Peyer's patch (tissue), 4 donors: ENCODE results near the gene RGL1. TPM values are rescaled to one million over a fixed set of nuclear protein-coding genes. Genes with fewer than 3 reads are reported as not detected.

ENCODE experiments used
- DNase-seq, 3 donors: peaks; one replicate each; pipeline ENCODE4 v3.0.0-alpha.2; 2017 to 2019
- H3K27ac ChIP-seq, 4 donors: fragments of 200-600 bp; sonication (generic); one replicate each; pipeline ENCODE4 v1.5.1; 2016 to 2019
- H3K27me3 ChIP-seq, 2 donors: fragments of 200-600 bp; sonication (generic); one replicate each; pipeline ENCODE4 v1.5.1; 2019
- H3K36me3 ChIP-seq, 3 donors: fragments of 200-600 bp; sonication (generic); one replicate each; pipeline ENCODE4 v1.5.1; 2016 to 2019
- H3K4me1 ChIP-seq, 4 donors: fragments of 200-600 bp; sonication (generic); one replicate each; pipeline ENCODE4 v1.5.1; 2016 to 2019
- H3K4me3 ChIP-seq, 4 donors: fragments of 200-600 bp; sonication (generic); 1 replicate in 3 of 4; 2 replicates in 1 of 4; pipeline ENCODE4 v1.5.1; 2016 to 2019; ENCODE audit warnings: mild to moderate bottlenecking in 1 of 4
- H3K9me3 ChIP-seq, 4 donors: fragments of 200-600 bp; sonication (generic); one replicate each; pipeline ENCODE4 v1.5.1; 2016 to 2019; ENCODE audit warnings: mild to moderate bottlenecking in 1 of 4
- CTCF ChIP-seq, 6 experiments: fragments of 450-650 bp in 4 of 6; fragments of 200-600 bp in 2 of 6; sonication (generic) in 1 of 6; IDR thresholded peaks; one replicate each; pipeline ENCODE4 v1.5.1; 2017 to 2019; ENCODE audit warnings: antibody characterized with exemption in 6 of 6, mild to moderate bottlenecking in 3 of 6, moderate library complexity in 1 of 6
- POLR2A ChIP-seq, 2 donors: fragments of 450-650 bp; IDR thresholded peaks; one replicate each; pipeline ENCODE4 v1.5.1; 2017; ENCODE audit warnings: antibody characterized with exemption in 2 of 2, mild to moderate bottlenecking in 2 of 2, moderate library complexity in 2 of 2
- total RNA-seq, 4 donors: library from RNA; depleted of rRNA; stranded (reverse); fragments of >200 nt; gene quantifications; one replicate each; pipeline ENCODE4 v1.1.0, GENCODE V29; 2016

The RGL1 gene
- total RNA-seq, 4 donors from 2014 or later: 8.9 to 32.2 (median 13.2) TPM

- Histone ChIP-seq H3K36me3 (no peaks in the 10 kb centered on the region), H3K27ac (no peak overlapping the region), H3K4me1 (no peaks in the 10 kb centered on the region), H3K27me3 (no peaks in the 10 kb centered on the region), H3K4me3 (no peak overlapping the region), H3K9me3 (no peaks in the 10 kb centered on the region)
- DNase-seq: no peak
- TF ChIP-seq CTCF (IDR thresholded peaks at IDR 0.05) (no peak), POLR2A (IDR thresholded peaks at IDR 0.05) (no peak)
Measured at GRCh38 chr1:183791319-183791718, 13.6 kb upstream of the RGL1 start.

- TF ChIP-seq POLR2A (IDR thresholded peaks at IDR 0.05) (no peak), CTCF (IDR thresholded peaks at IDR 0.05) (no peak)
Measured at GRCh38 chr1:183792300-183792699, 12.6 kb upstream of the RGL1 start.

GRCh38 chr1:183794088-183794487 is 10.8 kb upstream of the RGL1 start:
- no peaks in the 10 kb centered on the region for H3K36me3 ChIP-seq
- H3K4me1 ChIP-seq: peaks cover 0 to 11% (median 0%) of the 10 kb centered on the region in 4 donors
- no peak for TF ChIP-seq CTCF (IDR thresholded peaks at IDR 0.05)
- no peak for TF ChIP-seq POLR2A (IDR thresholded peaks at IDR 0.05)
- H3K9me3 ChIP-seq: no peaks in the 10 kb centered on the region
- no peak overlapping the region for H3K27ac ChIP-seq
- DNase-seq: no peak
- no peak overlapping the region for H3K4me3 ChIP-seq
- H3K27me3 ChIP-seq: no peaks in the 10 kb centered on the region

More at GRCh38 chr1:183792300-183792699, 12.6 kb upstream of the RGL1 start:
- DNase-seq: no peak
- H3K27me3 ChIP-seq: no peaks in the 10 kb centered on the region
- H3K9me3 ChIP-seq: no peaks in the 10 kb centered on the region
- no peaks in the 10 kb centered on the region for H3K36me3 ChIP-seq
- H3K27ac ChIP-seq: no peak overlapping the region
- peaks cover 0 to 3% (median 0%) of the 10 kb centered on the region in 4 donors for H3K4me1 ChIP-seq
- H3K4me3 ChIP-seq: no peak overlapping the region

GRCh38 chr1:183800449-183800848 is 4.5 kb upstream of the RGL1 start:
- peaks cover 0 to 5% (median 0%) of the 10 kb centered on the region in 4 donors for H3K9me3 ChIP-seq
- no peak overlapping the region for H3K4me3 ChIP-seq
- no peaks in the 10 kb centered on the region for H3K27me3 ChIP-seq
- DNase-seq: no peak
- H3K4me1 ChIP-seq: peaks cover 0 to 11% (median 2%) of the 10 kb centered on the region in 4 donors
- no peak for TF ChIP-seq POLR2A (IDR thresholded peaks at IDR 0.05)
- TF ChIP-seq CTCF (IDR thresholded peaks at IDR 0.05): no peak
- no peaks in the 10 kb centered on the region for H3K36me3 ChIP-seq
- H3K27ac ChIP-seq: no peak overlapping the region

GRCh38 chr1:183801649-183802048 is 3.3 kb upstream of the RGL1 start:
- no peak overlapping the region for H3K4me3 ChIP-seq
- no peaks in the 10 kb centered on the region for H3K36me3 ChIP-seq
- TF ChIP-seq POLR2A (IDR thresholded peaks at IDR 0.05) (no peak), CTCF (IDR thresholded peaks at IDR 0.05) (no peak)
- H3K27me3 ChIP-seq: no peaks in the 10 kb centered on the region
- peaks cover 0 to 5% (median 0%) of the 10 kb centered on the region in 4 donors for H3K9me3 ChIP-seq
- DNase-seq: no peak
- H3K27ac ChIP-seq: no peak overlapping the region
- peaks cover 0 to 18% (median 2%) of the 10 kb centered on the region in 4 donors for H3K4me1 ChIP-seq

- no peak for DNase-seq
- no peaks in the 10 kb centered on the region for H3K27me3 ChIP-seq
- TF ChIP-seq POLR2A (IDR thresholded peaks at IDR 0.05) (no peak), CTCF (IDR thresholded peaks at IDR 0.05) (no peak)
- H3K27ac ChIP-seq: peak overlapping the region; percentile 25 to 83 (median 63)
- peak overlapping the region in 2 of 4 donors; percentile 36 to 61 for H3K4me3 ChIP-seq
- H3K4me1 ChIP-seq: peaks cover 0 to 15% (median 2%) of the 10 kb centered on the region in 4 donors
- peaks cover 0 to 5% (median 0%) of the 10 kb centered on the region in 4 donors for H3K9me3 ChIP-seq
- H3K36me3 ChIP-seq: no peaks in the 10 kb centered on the region
Measured at GRCh38 chr1:183804387-183804786, 533 bp upstream of the RGL1 start.
